ENCODE measurements around the gene HCAR2.
"Not testable (repeated sequence)": the region's sequence is repeated elsewhere in the genome, so short reads cannot be mapped to it uniquely, and the experiment has no call there.

The HCAR2 gene

DNA sequence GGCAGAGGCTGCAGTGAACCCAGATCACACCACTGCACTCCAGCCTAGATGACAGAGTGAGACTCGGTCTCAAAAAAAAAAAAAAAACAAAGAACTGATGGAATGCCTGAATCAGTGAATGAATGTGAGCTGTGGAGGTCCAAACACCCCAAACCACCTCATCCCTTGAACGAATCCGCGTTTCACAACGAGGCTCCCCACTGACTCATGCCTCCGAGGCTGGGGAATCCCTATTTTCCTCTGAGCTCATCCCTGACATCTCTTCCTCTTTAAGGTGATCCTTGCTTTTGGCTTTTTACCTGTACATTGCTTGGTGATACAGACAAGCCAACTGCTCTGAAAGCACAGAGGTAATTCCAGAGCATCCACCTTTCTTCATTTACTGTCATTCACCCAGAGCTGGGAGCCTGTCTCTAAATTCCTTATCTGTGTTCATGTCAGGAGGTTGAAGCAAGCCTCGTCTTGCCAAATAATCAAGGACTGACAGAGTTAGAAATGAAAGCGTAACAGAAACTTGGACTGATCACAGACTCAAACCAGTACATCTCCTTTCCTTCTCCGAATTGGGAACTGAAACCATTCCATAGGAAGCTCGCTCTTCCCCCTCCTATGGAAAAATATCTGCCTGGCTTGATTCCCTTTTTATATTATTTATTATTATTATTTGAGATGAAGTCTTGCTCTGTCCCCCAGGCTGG lies 10.5 kb upstream of the HCAR2 start:
- not testable (repeated sequence) for H2AK5ac ChIP-seq (ENCODE audit: low read length); H3K27me3 ChIP-seq (ENCODE audit: insufficient read depth, low read length, poor library complexity); H2BK15ac ChIP-seq (replicated peaks; ENCODE audit: low read depth); H3K4me1 ChIP-seq (ENCODE audit: control insufficient read depth, low read depth, low read length); H3K27ac ChIP-seq (ENCODE audit: low read depth, low read length); H2BK5ac ChIP-seq (ENCODE audit: low read length); H3K56ac ChIP-seq (ENCODE audit: low read length); H3K4me2 ChIP-seq (ENCODE audit: low read length); H3K79me1 ChIP-seq (ENCODE audit: low read length); H3K23ac ChIP-seq (ENCODE audit: low read length); DNase-seq; H3K4me3 ChIP-seq (ENCODE audit: low read length); H4K8ac ChIP-seq (ENCODE audit: low read depth, low read length); H2BK120ac ChIP-seq (ENCODE audit: low read depth, low read length); H4K5ac ChIP-seq (ENCODE audit: low read length); H3K9ac ChIP-seq (ENCODE audit: low read length); H3K79me2 ChIP-seq (ENCODE audit: control insufficient read depth, insufficient read depth, low read length); H3K18ac ChIP-seq (ENCODE audit: low read length); H3K4ac ChIP-seq (ENCODE audit: low read depth, low read length); H3K36me3 ChIP-seq (ENCODE audit: control insufficient read depth, insufficient read depth, low read length)
- WGBS (ENCODE audit: extremely low coverage, insufficient coverage, low lambda C conversion rate), result no CpG with 5 or more reads among the region's 10 CpGs

DNA sequence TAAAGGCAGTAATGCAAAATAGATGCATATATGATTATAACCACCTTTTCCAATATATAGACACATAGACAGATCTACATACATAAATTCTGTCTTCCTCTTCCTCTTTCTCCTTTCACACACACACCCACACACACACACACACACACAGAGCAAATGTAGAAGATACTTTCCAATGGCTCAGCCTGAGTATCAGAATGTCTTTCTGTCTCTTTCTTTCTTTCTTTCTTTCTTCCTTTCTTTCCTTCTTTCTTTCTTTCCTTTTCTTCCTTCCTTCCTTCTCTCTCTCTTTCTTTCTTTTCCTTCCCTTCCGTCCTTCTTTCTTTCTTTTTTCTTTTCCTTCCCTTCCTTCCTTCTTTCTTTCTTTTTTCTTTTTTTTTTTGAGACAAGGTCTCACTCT lies 8.1 kb upstream of the HCAR2 start:
- not testable (repeated sequence) for H2BK120ac ChIP-seq (ENCODE audit: low read depth, low read length); H3K36me3 ChIP-seq (ENCODE audit: control insufficient read depth, insufficient read depth, low read length); DNase-seq; H3K4ac ChIP-seq (ENCODE audit: low read depth, low read length); H3K4me2 ChIP-seq (ENCODE audit: low read length); H3K18ac ChIP-seq (ENCODE audit: low read length); H3K9ac ChIP-seq (ENCODE audit: low read length); H3K4me3 ChIP-seq (ENCODE audit: low read length); H3K79me1 ChIP-seq (ENCODE audit: low read length); H4K8ac ChIP-seq (ENCODE audit: low read depth, low read length); H2BK15ac ChIP-seq (replicated peaks; ENCODE audit: low read depth); H3K4me1 ChIP-seq (ENCODE audit: control insufficient read depth, low read depth, low read length); H2AK5ac ChIP-seq (ENCODE audit: low read length); H3K79me2 ChIP-seq (ENCODE audit: control insufficient read depth, insufficient read depth, low read length); H2BK5ac ChIP-seq (ENCODE audit: low read length); H4K5ac ChIP-seq (ENCODE audit: low read length); H3K27me3 ChIP-seq (ENCODE audit: insufficient read depth, low read length, poor library complexity); H3K56ac ChIP-seq (ENCODE audit: low read length); H3K27ac ChIP-seq (ENCODE audit: low read depth, low read length); H3K23ac ChIP-seq (ENCODE audit: low read length)
- no CpG with 5 or more reads among the region's 1 CpG for WGBS (ENCODE audit: extremely low coverage, insufficient coverage, low lambda C conversion rate)

DNA sequence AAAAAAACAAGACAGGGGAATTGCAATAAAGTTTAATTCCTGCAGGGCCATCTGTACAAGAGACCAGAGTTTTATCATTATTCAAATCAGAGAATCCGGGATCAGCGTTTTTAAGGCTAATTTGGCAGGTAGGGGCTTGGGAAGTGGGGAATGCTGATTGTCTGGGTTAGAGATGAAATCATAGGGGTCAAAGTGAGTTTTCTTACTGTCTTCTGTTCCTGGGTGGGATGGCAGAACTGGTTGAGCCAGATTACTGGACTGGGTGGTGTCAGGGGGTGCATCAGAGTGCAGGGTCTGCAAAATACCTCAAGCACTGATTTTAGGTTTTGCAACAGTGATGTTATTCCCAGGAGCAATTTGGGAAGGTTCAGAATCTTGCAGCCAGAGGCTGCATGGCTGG lies 7.2 kb upstream of the HCAR2 start:
- not testable (repeated sequence) for H3K23ac ChIP-seq (ENCODE audit: low read length); H2BK5ac ChIP-seq (ENCODE audit: low read length); H3K56ac ChIP-seq (ENCODE audit: low read length); H3K79me1 ChIP-seq (ENCODE audit: low read length); H3K18ac ChIP-seq (ENCODE audit: low read length); H3K4me3 ChIP-seq (ENCODE audit: low read length); DNase-seq; H2BK120ac ChIP-seq (ENCODE audit: low read depth, low read length); H3K36me3 ChIP-seq (ENCODE audit: control insufficient read depth, insufficient read depth, low read length); H2AK5ac ChIP-seq (ENCODE audit: low read length); H3K79me2 ChIP-seq (ENCODE audit: control insufficient read depth, insufficient read depth, low read length); H3K9ac ChIP-seq (ENCODE audit: low read length); H4K5ac ChIP-seq (ENCODE audit: low read length); H3K4me1 ChIP-seq (ENCODE audit: control insufficient read depth, low read depth, low read length); H3K27ac ChIP-seq (ENCODE audit: low read depth, low read length); H2BK15ac ChIP-seq (replicated peaks; ENCODE audit: low read depth); H4K8ac ChIP-seq (ENCODE audit: low read depth, low read length); H3K4me2 ChIP-seq (ENCODE audit: low read length); H3K4ac ChIP-seq (ENCODE audit: low read depth, low read length); H3K27me3 ChIP-seq (ENCODE audit: insufficient read depth, low read length, poor library complexity)
- WGBS (ENCODE audit: extremely low coverage, insufficient coverage, low lambda C conversion rate), result no CpG with 5 or more reads among the region's 2 CpGs

DNA sequence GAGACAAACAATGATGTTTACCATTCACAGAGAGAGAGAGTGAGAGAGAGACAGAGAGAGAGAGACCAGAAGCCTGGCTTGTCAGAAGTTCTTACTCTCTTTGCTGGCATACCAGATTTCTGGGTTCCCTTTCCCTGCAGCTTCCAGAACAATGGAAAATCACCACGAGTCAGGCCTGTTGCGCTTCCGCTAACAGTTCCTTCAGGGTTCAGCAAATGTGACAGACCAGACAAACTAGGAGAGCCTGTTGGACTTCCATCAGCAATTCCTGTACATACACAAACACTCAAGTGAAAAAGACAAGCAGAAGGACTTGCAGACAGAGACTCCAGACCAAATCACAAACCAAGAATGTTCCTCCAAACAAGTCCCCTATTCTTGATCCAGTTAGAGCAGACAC lies 6.1 kb upstream of the HCAR2 start:
- H2BK120ac ChIP-seq (ENCODE audit: low read depth, low read length); H2BK5ac ChIP-seq (ENCODE audit: low read length); H3K4ac ChIP-seq (ENCODE audit: low read depth, low read length); H3K9ac ChIP-seq (ENCODE audit: low read length); H4K8ac ChIP-seq (ENCODE audit: low read depth, low read length); H3K23ac ChIP-seq (ENCODE audit: low read length); H3K79me1 ChIP-seq (ENCODE audit: low read length); H3K79me2 ChIP-seq (ENCODE audit: control insufficient read depth, insufficient read depth, low read length); H3K4me1 ChIP-seq (ENCODE audit: control insufficient read depth, low read depth, low read length); H3K4me2 ChIP-seq (ENCODE audit: low read length); H3K36me3 ChIP-seq (ENCODE audit: control insufficient read depth, insufficient read depth, low read length); H3K56ac ChIP-seq (ENCODE audit: low read length); DNase-seq; H4K5ac ChIP-seq (ENCODE audit: low read length); H3K4me3 ChIP-seq (ENCODE audit: low read length); H3K18ac ChIP-seq (ENCODE audit: low read length); H2AK5ac ChIP-seq (ENCODE audit: low read length); H3K27ac ChIP-seq (ENCODE audit: low read depth, low read length); H2BK15ac ChIP-seq (replicated peaks; ENCODE audit: low read depth); H3K27me3 ChIP-seq (ENCODE audit: insufficient read depth, low read length, poor library complexity): not testable (repeated sequence)
- WGBS (ENCODE audit: extremely low coverage, insufficient coverage, low lambda C conversion rate), result no CpG with 5 or more reads among the region's 3 CpGs

DNA sequence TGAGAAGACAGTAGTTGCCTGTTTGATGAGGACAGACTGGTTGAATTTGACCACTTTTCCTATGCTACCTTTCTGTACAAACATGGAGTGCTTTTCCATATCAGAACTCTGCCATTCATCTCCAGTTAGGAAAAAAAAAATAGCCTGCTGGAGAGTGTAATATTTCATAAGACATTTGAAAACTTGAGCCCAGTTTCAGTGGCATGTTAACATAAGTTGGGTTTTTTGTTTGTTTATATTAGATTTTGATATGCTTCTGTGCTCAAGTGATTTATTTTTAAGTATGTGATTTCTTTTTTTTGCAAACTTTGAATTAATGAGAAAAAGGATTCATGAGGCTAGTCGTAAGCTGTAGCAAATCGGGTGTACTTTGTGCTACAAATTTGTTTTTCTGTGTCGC lies 684 bp upstream of the HCAR2 start:
- not testable (repeated sequence) for H3K56ac ChIP-seq (ENCODE audit: low read length); H2BK15ac ChIP-seq (replicated peaks; ENCODE audit: low read depth); H3K4ac ChIP-seq (ENCODE audit: low read depth, low read length); H2AK5ac ChIP-seq (ENCODE audit: low read length); H4K8ac ChIP-seq (ENCODE audit: low read depth, low read length); H3K27me3 ChIP-seq (ENCODE audit: insufficient read depth, low read length, poor library complexity); H3K23ac ChIP-seq (ENCODE audit: low read length); H4K5ac ChIP-seq (ENCODE audit: low read length); H2BK5ac ChIP-seq (ENCODE audit: low read length); H3K9ac ChIP-seq (ENCODE audit: low read length); H3K79me1 ChIP-seq (ENCODE audit: low read length); H3K27ac ChIP-seq (ENCODE audit: low read depth, low read length); H3K4me3 ChIP-seq (ENCODE audit: low read length); H3K79me2 ChIP-seq (ENCODE audit: control insufficient read depth, insufficient read depth, low read length); H3K18ac ChIP-seq (ENCODE audit: low read length); H3K4me2 ChIP-seq (ENCODE audit: low read length); H3K4me1 ChIP-seq (ENCODE audit: control insufficient read depth, low read depth, low read length); DNase-seq; H3K36me3 ChIP-seq (ENCODE audit: control insufficient read depth, insufficient read depth, low read length); H2BK120ac ChIP-seq (ENCODE audit: low read depth, low read length)
- WGBS (ENCODE audit: extremely low coverage, insufficient coverage, low lambda C conversion rate), result no CpG with 5 or more reads among the region's 3 CpGs

DNA sequence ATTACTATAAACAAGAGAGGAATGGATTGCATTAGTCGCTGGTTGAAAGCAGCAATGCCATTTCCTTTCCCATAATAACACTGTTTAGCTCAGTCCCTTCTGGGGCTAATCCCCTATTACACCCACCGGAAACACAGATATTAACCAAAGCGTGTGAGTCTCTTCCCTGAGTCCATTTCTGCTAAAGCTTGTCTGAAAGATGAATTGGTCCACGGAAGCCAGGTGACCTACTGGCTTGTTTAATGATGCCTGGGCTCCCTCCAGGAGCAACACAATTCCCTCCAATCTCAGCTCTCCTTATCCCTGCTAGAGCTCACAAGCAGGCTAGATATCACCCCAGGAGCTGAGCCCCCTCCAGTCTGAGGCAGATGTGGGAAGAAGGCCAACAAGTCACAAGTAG lies 1.7 kb downstream of the HCAR2 start:
- not testable (repeated sequence) for H3K27me3 ChIP-seq (ENCODE audit: insufficient read depth, low read length, poor library complexity); H3K18ac ChIP-seq (ENCODE audit: low read length); H3K4ac ChIP-seq (ENCODE audit: low read depth, low read length); H3K4me3 ChIP-seq (ENCODE audit: low read length); H2BK120ac ChIP-seq (ENCODE audit: low read depth, low read length); H3K27ac ChIP-seq (ENCODE audit: low read depth, low read length); H2BK5ac ChIP-seq (ENCODE audit: low read length); H3K79me2 ChIP-seq (ENCODE audit: control insufficient read depth, insufficient read depth, low read length); H3K36me3 ChIP-seq (ENCODE audit: control insufficient read depth, insufficient read depth, low read length); H4K5ac ChIP-seq (ENCODE audit: low read length); H3K56ac ChIP-seq (ENCODE audit: low read length); H2BK15ac ChIP-seq (replicated peaks; ENCODE audit: low read depth); H3K4me2 ChIP-seq (ENCODE audit: low read length); H3K4me1 ChIP-seq (ENCODE audit: control insufficient read depth, low read depth, low read length); H3K9ac ChIP-seq (ENCODE audit: low read length); DNase-seq; H4K8ac ChIP-seq (ENCODE audit: low read depth, low read length); H3K23ac ChIP-seq (ENCODE audit: low read length); H3K79me1 ChIP-seq (ENCODE audit: low read length); H2AK5ac ChIP-seq (ENCODE audit: low read length)
- WGBS (ENCODE audit: extremely low coverage, insufficient coverage, low lambda C conversion rate), result no CpG with 5 or more reads among the region's 4 CpGs
